GM12892 (cell line): ENCODE measurements around the gene FGF3.
"Not testable (repeated sequence)": the region's sequence is repeated elsewhere in the genome, so short reads cannot be mapped to it uniquely, and the experiment has no call there.

Experiments
- DNase-seq: peaks from one replicate; pipeline ENCODE4 v3.0.0; 2011; ENCODE audit not compliant: insufficient read length
- FAIRE-seq: peaks from 2 replicates; lab custom pipeline; 2011; peaks lifted over from hg19 to GRCh38; lab: Jason Lieb, UNC
- POLR2A ChIP-seq: IDR thresholded peaks from 2 replicates; pipeline ENCODE4 v1.6.1; 2011; ENCODE audit warnings: low read depth, low read length, control low read depth
- POLR2AphosphoS5 ChIP-seq: IDR thresholded peaks from 2 replicates; pipeline ENCODE4 v1.6.1; 2011; ENCODE audit warnings: low read depth, low read length, control low read depth
- TAF1 ChIP-seq: IDR thresholded peaks from 2 replicates; pipeline ENCODE4 v1.6.1; 2011; ENCODE audit warnings: low read depth, mild to moderate bottlenecking, control low read depth, low read length, borderline replicate concordance

Gene FGF3

DNA sequence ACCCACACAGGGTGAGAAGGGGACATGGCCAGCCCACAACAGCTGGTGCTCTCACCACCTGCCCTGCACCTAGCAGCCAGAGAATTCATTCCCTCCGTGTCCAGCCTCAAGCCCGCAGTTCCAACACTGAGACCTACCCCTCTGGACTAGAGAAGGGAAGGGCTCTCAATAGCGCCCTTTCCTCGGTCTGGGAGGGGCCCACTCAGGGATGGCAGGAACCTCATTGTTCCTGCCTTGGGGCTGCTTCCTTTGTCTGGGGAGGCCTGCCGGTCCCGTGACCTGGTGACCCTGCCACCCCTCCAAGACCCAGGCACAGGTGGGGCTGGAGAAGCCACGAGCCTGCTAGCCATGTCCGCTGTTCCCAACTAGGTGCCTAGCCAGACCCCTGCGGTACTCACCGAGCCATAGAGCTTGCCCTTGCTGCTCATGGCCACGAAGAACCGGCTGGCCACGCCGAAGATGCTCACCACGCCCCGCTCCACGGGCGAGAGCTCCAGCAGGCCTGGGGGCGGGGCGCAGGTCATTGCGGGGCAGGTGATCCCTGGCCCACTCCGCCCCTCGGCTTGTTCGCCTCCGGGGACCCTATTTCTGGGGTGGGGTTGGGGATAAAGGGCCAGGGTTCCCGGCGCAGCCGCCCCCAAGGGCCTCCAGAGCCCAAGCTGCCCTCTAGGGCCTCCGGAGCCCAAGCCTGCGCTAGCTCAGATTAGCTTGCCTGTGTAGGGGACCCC is 45.4 kb downstream of the FGF3 start:
- DNase-seq: no peak
- FAIRE-seq: no peak
- no peak for TF ChIP-seq TAF1

GRCh38 chr11:69771466-69771865 is 47.8 kb downstream of the FGF3 start:
- TF ChIP-seq POLR2AphosphoS5: no peak
- no peak for TF ChIP-seq POLR2A
- no peak for TF ChIP-seq TAF1
- DNase-seq (no peak), FAIRE-seq (no peak)

DNA sequence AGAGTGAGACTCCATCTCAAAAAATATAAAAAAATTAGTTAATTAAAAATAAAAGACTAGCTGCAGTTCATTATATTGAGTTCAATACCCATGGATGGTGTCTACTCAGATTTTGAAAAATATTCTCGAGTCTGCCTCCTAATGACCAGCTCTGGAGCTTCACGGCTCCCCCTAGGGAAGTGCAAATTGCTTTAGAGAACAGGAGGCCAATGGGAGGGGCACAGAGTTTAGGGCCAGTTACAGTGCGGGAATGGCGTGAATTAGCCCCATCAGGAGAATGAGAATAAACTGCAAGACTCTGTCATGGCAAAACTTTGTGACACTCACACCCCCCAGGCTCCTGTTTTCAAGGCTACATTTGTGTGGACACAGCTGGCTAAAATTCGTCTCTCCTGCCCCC is 48.7 kb downstream of the FGF3 start:
- DNase-seq (no peak), FAIRE-seq (no peak)
- TF ChIP-seq TAF1: no peak

- DNase-seq (no peak), FAIRE-seq (no peak)
- TF ChIP-seq POLR2A: no peak
- TF ChIP-seq TAF1: no peak
- TF ChIP-seq POLR2AphosphoS5: no peak
Measured at GRCh38 chr11:69765498-69765995, 53.7 kb downstream of the FGF3 start.

DNA sequence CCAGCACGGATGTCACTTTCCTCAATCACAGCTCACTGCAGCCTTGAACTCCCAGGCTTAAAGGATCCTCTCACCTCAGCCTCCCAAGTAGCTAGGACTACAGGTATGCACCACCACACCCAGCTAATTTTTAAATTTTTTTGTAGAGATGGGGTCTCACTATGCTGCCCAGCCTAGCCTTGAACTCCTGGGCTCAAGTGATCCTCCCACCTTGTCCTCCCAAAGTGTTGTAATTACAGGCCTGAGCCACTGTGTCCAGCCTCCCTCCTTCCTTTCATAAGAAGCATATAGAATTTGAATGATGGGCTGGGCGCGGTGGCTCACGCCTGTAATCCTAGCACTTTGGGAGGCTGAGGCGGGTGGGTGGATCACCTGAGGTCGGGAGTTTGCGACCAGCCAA is 54.3 kb downstream of the FGF3 start:
- not testable (repeated sequence) for DNase-seq, FAIRE-seq

DNA sequence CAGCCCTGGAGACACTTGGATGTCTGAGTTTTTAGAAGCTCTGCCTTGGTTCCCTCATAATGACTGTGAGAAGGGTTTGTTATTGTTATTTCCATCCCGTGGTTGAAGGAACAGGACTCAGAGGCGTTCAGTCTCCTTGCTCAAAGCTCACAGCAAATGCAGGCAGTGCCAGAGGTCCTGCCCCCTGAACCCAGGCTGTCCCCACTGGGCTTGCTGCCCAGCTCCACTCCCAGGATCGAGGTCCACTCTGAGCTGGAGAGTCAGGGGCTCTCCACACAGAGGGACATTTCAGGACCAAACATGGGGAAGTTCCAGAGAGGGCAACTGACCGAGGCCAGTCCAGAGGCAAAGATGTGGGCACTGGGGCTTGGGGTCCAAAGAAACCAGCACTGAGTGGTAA is 58.9 kb downstream of the FGF3 start:
- DNase-seq (no peak), FAIRE-seq (no peak)
- TF ChIP-seq POLR2AphosphoS5: no peak
- TF ChIP-seq POLR2A: no peak
- no peak for TF ChIP-seq TAF1
